NCI-H748 treated with DMSO at 0.1 percent for 48 hours (cell line): ENCODE data around the gene ABCG1.
"Not testable (repeated sequence)": the region's sequence is repeated elsewhere in the genome, so short reads cannot be mapped to it uniquely, and the experiment has no call there.

Source experiments
- DNase-seq: peaks from one replicate; lab custom pipeline; 2025; lab: John Stamatoyannopoulos, UW

Gene ABCG1

GRCh38 chr21:42218836-42219605 is at the start of gene ABCG1:
Gene ABCG1, plus strand, starts transcription at chr21:42219140. Its CDS starts 123 bp downstream, at chr21:42219263.
- peak; percentile 34 for DNase-seq

GRCh38 chr21:42169758-42170157 is 49.2 kb upstream of the ABCG1 start:
- DNase-seq: no peak

- DNase-seq: peak; percentile 84
Measured at GRCh38 chr21:42171091-42172053, 47.6 kb upstream of the ABCG1 start.

GRCh38 chr21:42172596-42173483 is 46.1 kb upstream of the ABCG1 start:
- no peak for DNase-seq

- no peak for DNase-seq
Measured at GRCh38 chr21:42174173-42174572, 44.8 kb upstream of the ABCG1 start.

GRCh38 chr21:42175110-42175710 is 43.7 kb upstream of the ABCG1 start:
- DNase-seq: no peak

GRCh38 chr21:42176859-42177258 is 42.1 kb upstream of the ABCG1 start:
- DNase-seq: no peak

- no peak for DNase-seq
Measured at GRCh38 chr21:42179316-42179715, 39.6 kb upstream of the ABCG1 start.

- not testable (repeated sequence) for DNase-seq
Measured at GRCh38 chr21:42180001-42180400, 38.9 kb upstream of the ABCG1 start.

GRCh38 chr21:42182713-42183371 is 36.1 kb upstream of the ABCG1 start:
- DNase-seq: no peak

- DNase-seq: no peak
Measured at GRCh38 chr21:42183374-42184266, 35.3 kb upstream of the ABCG1 start.

GRCh38 chr21:42186591-42186990 is 32.3 kb upstream of the ABCG1 start:
- no peak for DNase-seq

GRCh38 chr21:42187976-42188653 is 30.8 kb upstream of the ABCG1 start:
- DNase-seq: no peak

- DNase-seq: no peak
Measured at GRCh38 chr21:42188663-42189062, 30.3 kb upstream of the ABCG1 start.

GRCh38 chr21:42189431-42189830 is 29.5 kb upstream of the ABCG1 start:
- no peak for DNase-seq

GRCh38 chr21:42189860-42190485 is 29.0 kb upstream of the ABCG1 start:
- no peak for DNase-seq

- no peak for DNase-seq
Measured at GRCh38 chr21:42190486-42190863, 28.5 kb upstream of the ABCG1 start.

- DNase-seq: no peak
Measured at GRCh38 chr21:42191064-42191463, 27.9 kb upstream of the ABCG1 start.
